Activated T-cell treated with anti-CD3 and anti-CD28 coated beads for 1 hour (primary cell): ENCODE results near the gene LGALSL.

ENCODE experiments used
- DNase-seq: peaks from one replicate; pipeline ENCODE4 v3.0.0-alpha.2; 2020; ENCODE audit warnings: low read depth

The LGALSL gene

DNA sequence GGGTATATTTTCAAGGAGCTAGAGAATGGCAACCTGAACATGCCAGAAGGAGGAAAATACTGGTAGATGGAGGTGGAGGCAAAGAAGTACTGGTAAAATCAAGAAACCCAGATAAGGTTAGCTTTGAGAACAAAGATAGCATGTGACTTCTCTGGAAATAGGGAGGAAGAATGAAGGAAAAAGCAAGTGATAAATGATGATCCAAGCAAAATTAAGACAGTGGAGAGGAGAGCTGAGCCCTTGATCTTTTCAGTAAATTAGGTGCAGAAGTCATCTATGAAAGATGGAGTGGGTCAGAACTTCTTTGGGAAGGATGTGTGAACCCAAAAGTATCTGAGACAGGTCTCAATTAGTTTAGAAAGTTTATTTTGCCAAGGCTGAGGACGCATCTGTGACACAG is 44.5 kb downstream of the LGALSL start:
- no peak for DNase-seq

GRCh38 chr2:64500549-64500948 is 46.6 kb downstream of the LGALSL start:
- DNase-seq: no peak

- no peak for DNase-seq
These were observed 48.0 kb downstream of the LGALSL start for GRCh38 chr2:64501946-64502345.

- DNase-seq: no peak
These were observed 48.9 kb downstream of the LGALSL start for GRCh38 chr2:64502860-64503259.

DNA sequence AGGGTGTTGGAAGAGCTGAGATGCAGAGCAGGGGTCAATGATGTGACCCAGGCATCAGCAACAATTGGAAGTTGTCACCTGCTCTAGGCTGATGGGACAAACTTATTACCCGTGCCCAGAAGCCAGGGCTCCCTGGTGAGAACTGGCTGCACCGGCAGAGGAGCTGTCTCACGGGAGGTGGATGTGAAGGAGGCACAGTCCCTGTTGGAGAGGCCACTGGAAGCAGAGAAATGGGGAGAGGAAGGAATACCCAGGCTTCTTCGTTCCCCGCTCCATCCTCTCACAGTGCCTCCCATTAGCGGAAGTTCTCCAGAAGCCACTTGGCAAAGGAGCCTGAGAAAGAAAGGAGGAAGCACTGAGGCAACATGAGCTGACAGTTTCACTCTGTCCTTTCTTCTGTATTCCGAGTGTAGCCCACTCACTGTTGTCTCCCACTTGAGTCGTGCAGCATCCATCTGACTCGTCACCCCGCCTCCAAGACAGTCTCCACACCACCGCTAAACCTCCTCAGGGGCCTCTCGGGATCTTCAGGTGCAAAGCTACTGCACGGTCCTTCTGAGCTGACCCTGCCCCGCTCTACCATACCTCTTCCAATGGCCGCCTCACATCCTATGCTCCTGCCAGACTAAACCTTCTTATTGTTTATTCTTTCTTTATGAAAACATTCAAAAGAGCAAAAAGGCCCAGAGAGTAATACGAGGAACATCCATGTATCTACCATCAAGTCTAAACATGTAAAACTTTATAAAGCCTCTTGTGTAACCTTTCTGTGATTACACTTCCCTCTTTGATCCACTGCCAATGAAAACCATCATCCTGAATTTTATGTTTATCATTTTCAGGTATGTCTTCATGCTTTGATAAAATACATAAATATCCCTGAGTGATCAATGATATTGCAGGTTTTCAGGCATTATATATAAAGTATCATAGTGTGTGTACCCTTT is 51.1 kb downstream of the LGALSL start:
- DNase-seq: no peak

DNA sequence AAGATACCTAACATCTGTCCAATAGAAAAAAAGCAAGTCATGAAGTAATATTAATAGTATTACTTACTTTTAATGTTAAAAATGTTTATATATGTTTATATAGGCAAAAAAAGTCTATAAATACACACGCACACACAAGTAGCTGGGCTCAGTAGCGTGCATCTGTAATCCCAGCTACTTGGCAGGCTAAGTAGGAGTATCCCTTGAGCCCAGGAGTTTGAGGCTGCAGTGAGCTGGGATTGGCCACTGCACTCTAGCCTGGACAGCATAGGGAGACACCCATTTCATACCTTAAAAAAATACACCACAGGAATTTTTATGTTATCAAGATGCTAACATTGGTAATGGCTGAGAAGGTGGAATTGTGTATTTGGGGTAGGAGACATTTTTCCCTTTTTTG is 52.7 kb downstream of the LGALSL start:
- no peak for DNase-seq
